HG03060 (cell line): ENCODE data around the gene RNF144A.
A peak's percentile ranks its signal among the peaks of the same experiment; 100 is the strongest.

Experiments used
- ATAC-seq: cut with Tn5 transposase; IDR thresholded peaks from one replicate; pipeline ENCODE4 v1.9.1; 2021; ENCODE audit warnings: low read depth, moderate number of reproducible peaks; ENCODE audit not compliant: unreplicated experiment

The RNF144A gene

DNA sequence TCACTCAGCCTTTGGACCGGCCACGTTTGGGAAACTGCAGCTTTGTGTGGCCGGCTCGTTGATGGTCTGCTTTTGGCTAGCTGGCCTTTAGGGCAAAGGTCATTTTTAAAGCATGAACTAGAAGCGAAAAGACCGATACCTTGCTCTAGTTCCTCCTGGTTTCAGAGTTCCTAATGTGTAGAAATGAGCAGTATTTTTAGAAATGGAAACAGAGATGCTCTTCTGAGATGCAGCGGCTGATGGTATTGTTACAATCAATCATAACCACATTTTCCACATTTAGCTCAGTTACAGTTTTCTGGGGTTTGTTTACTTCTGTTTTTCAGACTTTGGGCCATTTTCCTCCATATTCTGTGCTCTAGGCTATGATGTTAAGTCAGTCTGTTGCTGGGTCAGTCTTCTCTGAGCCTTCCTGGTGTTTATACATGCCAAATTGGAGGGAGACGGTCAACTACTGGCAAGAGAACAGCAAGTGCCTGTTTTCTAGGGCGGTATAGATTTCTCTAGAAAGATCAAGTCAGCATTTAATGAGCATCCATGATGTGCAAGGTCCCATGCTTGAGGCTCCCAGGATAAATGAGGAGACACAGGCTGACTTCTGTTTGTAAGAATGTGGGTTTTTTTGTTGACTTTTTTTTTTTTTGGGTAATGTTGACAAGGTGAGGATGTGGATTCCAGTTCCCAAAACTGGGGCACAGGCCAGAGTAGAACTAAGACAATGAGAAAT is 28.0 kb downstream of the RNF144A start:
- ATAC-seq, result peak; percentile 85

GRCh38 chr2:6945821-6946220 is 28.6 kb downstream of the RNF144A start:
- no peak for ATAC-seq

DNA sequence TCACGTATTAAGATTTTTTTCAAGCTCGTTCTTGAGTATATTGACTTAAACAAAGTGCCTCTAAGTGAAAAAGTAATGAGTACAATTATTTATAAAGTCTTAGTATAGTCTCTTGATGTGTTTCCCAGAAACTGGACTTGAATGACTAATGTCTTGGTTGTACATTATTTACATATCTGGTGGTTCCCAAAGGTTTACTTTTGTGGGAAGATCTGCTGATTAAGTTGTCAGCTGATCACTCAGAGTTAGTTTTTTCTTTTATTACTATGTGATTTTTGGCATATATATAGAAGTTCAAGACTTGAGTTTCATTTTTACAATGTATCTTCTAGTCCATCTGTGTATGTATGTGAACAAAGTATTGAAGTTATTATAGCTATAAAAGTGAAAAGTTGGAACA is 29.5 kb downstream of the RNF144A start:
- ATAC-seq, result no peak

DNA sequence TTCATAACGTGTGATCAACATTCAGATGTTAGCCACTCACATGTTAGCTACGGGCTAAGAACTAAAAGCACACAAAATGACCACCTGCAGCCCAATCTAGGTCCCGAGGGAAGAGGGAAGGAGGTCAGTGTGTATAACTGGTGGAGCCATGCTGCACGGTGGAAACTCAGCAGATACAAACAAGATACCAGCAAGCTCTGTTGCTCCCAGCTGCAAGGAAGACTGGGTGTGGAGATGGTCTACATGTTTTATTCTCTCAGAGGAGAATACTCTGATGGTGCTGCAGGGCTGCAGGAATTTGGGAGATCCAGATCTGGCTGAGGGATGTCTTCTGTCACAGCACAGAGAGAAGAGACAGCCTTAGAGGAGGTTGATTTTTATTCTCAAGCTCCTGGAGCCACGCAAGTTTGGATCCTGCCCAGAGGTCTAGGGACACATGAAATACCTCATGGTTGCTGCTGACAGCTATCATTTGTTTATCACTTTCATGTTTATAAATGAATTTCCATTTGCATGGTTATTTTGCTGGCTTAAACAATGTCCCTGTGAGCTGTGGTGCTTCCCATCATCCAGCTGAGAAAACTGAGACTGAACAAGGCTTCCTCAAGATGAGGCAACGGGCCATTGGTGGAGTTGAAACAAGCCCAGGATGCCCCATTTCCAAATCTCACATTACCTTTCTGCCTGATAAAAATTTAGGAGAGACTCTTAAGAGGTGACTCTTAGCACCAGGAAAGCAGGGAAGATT is 30.9 kb downstream of the RNF144A start:
- no peak for ATAC-seq

- no peak for ATAC-seq
Measured at GRCh38 chr2:6948677-6949351, 31.6 kb downstream of the RNF144A start.

- no peak for ATAC-seq
Measured at GRCh38 chr2:6951046-6951445, 33.8 kb downstream of the RNF144A start.

- no peak for ATAC-seq
Measured at GRCh38 chr2:6952101-6952500, 34.9 kb downstream of the RNF144A start.

GRCh38 chr2:6954586-6954985 is 37.4 kb downstream of the RNF144A start:
- no peak for ATAC-seq

DNA sequence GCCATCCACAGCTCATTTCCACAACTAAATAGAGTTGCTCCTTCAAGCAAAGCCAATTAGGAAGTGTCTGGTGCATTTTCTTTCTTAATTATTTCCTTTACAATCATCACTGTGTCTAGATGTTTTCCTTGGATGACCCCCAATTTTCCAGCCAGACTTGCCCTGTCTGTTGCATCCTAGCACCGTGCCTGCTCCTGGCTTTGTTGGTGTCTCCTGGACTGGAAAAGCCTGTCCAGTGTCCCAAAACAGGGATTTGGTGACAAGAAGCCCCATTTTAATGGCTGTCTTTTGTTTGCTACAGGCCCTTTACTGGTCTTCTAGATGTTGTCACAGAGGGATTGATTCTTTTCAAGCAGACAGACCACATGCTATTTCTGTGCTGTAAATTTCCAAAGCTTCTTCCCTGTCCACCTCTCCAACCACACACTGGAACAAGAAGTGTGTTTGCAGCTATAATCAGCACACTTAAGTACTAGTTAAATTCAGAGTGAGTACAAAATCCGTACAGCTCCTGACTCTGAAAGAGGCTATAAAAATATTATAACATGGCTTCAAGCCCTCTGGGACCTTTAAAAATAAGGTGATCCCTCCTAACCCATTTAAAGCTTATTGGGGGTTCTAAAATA is 38.4 kb downstream of the RNF144A start:
- no peak for ATAC-seq

- no peak for ATAC-seq
Measured at GRCh38 chr2:6956566-6956965, 39.4 kb downstream of the RNF144A start.

GRCh38 chr2:6957031-6957714 is 40.0 kb downstream of the RNF144A start:
- no peak for ATAC-seq

- no peak for ATAC-seq
Measured at GRCh38 chr2:6957910-6958615, 40.9 kb downstream of the RNF144A start.

DNA sequence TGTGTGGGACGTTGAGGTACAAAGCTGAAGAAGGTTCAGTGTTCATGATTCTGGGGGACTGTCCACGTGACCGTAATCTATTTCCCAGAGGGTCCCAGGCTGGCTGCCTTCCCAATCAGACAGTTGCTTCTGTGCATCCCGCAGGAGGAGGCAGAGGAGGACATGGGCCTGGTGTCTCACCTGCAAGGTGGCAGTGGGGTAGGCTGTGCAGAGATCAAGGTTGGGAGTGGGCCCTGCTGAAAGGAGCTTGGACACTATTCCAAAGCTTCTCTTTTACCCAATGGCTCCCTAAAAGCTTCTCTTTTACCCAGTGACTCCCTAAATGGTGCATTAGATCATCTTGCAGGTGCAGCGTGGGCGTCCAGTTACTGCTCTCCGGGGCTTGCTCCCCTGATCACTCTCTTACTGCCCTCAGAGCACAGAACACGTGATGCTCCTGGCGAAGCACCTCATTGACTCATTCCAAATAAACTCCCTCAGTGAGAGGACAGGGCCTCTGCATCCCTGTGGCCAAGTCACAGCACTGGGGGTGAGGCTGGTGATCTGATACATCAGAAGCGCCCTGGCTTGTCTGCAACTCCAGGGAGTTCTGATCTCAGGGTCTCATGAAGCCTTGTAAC is 41.5 kb downstream of the RNF144A start:
- ATAC-seq, result no peak

GRCh38 chr2:6959751-6960150 is 42.5 kb downstream of the RNF144A start:
- no peak for ATAC-seq

DNA sequence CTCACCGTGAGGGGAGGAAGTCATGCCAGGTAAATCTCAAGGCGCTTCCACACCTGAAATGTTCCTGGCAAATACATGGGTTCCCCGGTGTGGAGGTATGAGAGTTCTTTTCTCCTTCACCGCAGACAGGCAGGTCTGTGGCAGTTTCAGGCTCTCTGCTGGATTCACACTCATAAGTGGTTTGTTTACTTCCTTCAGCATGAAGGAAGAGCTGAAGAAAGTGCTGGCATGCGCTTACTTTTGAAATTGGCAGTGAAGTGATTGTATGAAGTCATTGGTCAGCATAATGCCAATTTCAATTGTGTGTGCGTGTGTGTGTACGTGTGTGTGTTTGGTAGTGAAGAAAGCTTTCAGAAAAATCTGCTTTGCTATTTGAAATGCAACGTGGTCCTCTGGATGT is 43.4 kb downstream of the RNF144A start:
- no peak for ATAC-seq

DNA sequence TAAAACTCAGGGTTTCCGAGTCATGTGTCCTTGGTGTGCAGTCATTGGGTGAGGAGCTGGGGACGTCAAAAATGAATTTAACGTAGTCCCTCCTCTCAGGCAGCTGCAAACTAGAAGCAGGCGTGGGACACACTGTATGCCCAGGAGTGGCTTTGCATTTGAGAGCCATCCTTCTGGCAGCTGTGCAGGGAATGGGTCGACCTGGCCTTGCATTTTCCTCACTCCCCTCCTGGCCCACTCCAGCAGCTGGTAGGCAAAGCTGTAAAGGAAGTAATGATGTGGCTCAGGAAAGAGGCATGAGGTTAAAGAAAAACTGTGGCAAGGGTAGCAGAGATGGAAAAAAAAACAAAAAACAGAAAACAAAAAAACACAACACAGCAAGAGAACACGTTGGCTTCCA is 46.5 kb downstream of the RNF144A start:
- no peak for ATAC-seq

- ATAC-seq, result no peak
Measured at GRCh38 chr2:6965071-6965795, 48.0 kb downstream of the RNF144A start.

GRCh38 chr2:6966446-6966940 is 49.3 kb downstream of the RNF144A start:
- no peak for ATAC-seq

GRCh38 chr2:6967301-6967700 is 50.1 kb downstream of the RNF144A start:
- no peak for ATAC-seq
